ENCODE results near the gene MIR17HG. TPM values are rescaled to one million over a fixed set of nuclear protein-coding genes. Genes with fewer than 3 reads are reported as not detected.

MIR17HG gene
- total and polyA plus RNA-seq, 8 donors = 2.4 to 7.6 (median 4.8) TPM

DNA sequence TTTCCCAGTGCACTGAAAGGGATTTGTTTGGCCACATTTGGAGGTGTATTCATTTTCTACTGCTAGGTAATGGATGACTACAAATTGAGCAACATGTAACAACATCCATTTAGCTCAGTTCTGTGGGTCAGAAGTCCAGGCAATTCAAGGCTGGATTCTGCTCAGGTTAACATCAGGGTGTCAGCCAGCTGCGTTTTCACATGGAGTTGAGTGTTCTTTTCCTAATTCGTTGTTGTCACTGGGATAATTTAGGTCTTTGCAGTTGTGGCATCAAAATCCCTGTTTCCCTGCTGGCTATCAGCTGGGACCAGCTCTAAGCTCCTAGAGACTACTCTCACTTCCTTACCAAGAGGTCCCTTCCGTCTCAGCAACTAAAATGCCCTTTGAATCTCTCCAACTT, 25.4 kb downstream of the MIR17HG start:
- no peaks in the 10 kb centered on the region for H3K9me3 ChIP-seq
- H3K27me3 ChIP-seq = no peaks in the 10 kb centered on the region
- intact Hi-C loops (cut with DNase I) = no loop called here
- ATAC-seq = no peak
- DNase-seq = no peak
- H3K27ac ChIP-seq = no peak overlapping the region
- no peak overlapping the region for H3K4me3 ChIP-seq
- TF ChIP-seq, protein P1, sequence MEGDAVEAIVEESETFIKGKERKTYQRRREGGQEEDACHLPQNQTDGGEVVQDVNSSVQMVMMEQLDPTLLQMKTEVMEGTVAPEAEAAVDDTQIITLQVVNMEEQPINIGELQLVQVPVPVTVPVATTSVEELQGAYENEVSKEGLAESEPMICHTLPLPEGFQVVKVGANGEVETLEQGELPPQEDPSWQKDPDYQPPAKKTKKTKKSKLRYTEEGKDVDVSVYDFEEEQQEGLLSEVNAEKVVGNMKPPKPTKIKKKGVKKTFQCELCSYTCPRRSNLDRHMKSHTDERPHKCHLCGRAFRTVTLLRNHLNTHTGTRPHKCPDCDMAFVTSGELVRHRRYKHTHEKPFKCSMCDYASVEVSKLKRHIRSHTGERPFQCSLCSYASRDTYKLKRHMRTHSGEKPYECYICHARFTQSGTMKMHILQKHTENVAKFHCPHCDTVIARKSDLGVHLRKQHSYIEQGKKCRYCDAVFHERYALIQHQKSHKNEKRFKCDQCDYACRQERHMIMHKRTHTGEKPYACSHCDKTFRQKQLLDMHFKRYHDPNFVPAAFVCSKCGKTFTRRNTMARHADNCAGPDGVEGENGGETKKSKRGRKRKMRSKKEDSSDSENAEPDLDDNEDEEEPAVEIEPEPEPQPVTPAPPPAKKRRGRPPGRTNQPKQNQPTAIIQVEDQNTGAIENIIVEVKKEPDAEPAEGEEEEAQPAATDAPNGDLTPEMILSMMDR (IDR thresholded peaks at IDR 0.05) = no peak
- no peaks in the 10 kb centered on the region for H3K36me3 ChIP-seq
- no peaks in the 10 kb centered on the region for H3K4me1 ChIP-seq

DNA sequence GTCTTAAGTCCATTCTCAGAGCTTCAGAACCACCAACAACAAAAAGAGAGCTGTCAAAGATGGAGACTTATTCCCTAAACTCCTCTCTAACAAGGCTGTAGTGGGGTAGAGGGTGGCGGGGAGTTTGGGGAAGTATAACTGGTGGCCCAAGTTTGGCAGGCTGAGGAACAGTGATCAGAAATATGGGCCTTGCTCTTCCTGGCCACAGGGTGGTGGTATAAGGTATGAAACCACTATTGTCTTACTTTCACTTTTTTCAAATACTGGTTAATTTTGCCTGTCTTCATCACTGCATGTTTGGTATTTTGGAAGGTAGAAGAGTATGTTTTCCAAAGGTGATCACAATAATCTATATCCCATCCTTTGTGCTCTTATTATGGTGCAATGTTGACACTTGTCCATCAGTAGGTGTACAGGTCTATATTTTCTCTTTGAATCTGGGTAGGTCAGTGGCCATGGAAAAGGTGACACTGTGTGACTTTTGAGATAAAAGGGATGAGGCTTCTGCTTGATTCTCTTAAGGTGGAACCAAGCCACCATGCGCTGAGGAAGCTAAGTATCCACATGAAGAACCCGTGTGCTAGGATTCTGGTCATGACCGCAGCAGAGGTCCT, 27.7 kb downstream of the MIR17HG start:
- Histone ChIP-seq H3K9me3 (no peaks in the 10 kb centered on the region), H3K36me3 (no peaks in the 10 kb centered on the region), H3K4me3 (no peak overlapping the region), H3K27me3 (no peaks in the 10 kb centered on the region), H3K27ac (no peak overlapping the region), H3K4me1 (no peaks in the 10 kb centered on the region)
- intact Hi-C loops (cut with DNase I) = no loop called here
- TF ChIP-seq, protein P1 (IDR thresholded peaks at IDR 0.05) = peak; percentile 33 to 36
- DNase-seq (no peak), ATAC-seq (peak; percentile 81)

DNA sequence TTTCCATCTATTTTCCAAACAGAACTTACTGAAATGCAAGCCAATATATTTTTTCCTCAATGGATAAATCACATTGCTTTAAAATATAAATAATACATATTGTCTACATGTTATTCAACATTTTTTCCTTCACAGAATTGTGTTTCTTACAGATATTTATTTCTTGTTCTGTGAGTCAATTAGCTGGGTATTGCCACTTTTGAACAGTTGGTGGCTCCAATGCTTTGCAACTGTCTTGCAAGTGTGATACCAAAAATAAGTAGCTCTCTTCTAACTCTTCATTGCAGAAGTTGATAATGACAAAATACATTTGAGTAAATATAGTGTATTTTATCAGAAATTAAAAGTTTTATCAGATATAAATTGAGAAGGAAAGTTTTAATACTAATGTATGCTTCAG, 33.9 kb downstream of the MIR17HG start:
- Histone ChIP-seq H3K27ac (no peak overlapping the region), H3K36me3 (no peaks in the 10 kb centered on the region), H3K4me3 (no peak overlapping the region), H3K4me1 (no peaks in the 10 kb centered on the region), H3K9me3 (no peaks in the 10 kb centered on the region), H3K27me3 (no peaks in the 10 kb centered on the region)
- intact Hi-C loops (cut with DNase I) = no loop called here
- TF ChIP-seq, protein P1 (IDR thresholded peaks at IDR 0.05) = peak in 1 of 2 donors; percentile 30
- DNase-seq (peak in 1 of 4 donors; percentile 51), ATAC-seq (peak; percentile 59)

DNA sequence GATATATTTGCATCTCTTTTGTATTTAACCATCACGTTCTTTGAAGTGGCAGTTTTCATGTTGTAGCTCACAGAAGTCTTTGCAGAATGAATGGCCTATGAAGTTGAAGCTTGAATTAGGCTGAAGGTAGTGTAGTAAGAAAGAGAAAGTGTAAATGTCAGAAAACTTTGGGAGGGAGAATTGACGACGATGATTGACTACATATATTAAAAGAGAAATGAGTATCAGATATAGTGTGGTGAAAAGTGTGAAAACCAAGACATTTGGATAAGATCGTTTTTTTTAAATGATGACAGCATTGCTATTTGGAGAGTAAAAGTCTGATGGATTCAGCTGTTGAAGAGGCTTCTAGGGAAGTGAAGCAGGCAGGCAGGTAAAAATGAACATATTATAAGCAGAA, 36.3 kb downstream of the MIR17HG start:
- ATAC-seq (no peak), DNase-seq (no peak)
- Histone ChIP-seq H3K36me3 (no peaks in the 10 kb centered on the region), H3K9me3 (no peaks in the 10 kb centered on the region), H3K27me3 (no peaks in the 10 kb centered on the region), H3K27ac (no peak overlapping the region), H3K4me1 (no peaks in the 10 kb centered on the region), H3K4me3 (no peak overlapping the region)
- intact Hi-C loops (cut with DNase I) = no loop called here
- TF ChIP-seq, protein P1 (IDR thresholded peaks at IDR 0.05) = no peak

DNA sequence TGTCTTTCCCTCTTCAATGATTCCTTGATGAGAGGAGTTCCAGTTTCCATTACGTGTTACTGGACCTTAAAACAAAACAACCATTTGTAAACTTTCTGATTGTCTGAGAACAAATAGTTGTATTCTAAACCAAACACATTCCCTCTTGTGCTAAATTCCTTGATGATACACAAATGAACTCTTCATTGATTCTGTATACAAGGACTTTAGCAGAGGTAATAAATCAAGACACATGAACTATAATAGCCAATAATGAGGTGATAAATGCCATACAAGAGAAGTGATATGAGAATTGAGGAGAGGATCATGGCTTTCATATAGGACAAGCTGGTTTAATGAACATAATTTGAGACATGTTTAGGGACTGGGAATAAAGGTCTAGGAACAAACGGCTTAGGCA, 37.4 kb downstream of the MIR17HG start:
- Histone ChIP-seq H3K4me3 (no peak overlapping the region), H3K9me3 (no peaks in the 10 kb centered on the region), H3K27ac (no peak overlapping the region), H3K27me3 (no peaks in the 10 kb centered on the region), H3K4me1 (no peaks in the 10 kb centered on the region), H3K36me3 (no peaks in the 10 kb centered on the region)
- ATAC-seq = no peak
- intact Hi-C loops (cut with DNase I) = no loop called here
- DNase-seq = no peak
- TF ChIP-seq, protein P1 (IDR thresholded peaks at IDR 0.05) = no peak
